SK-N-MC (cell line): ENCODE measurements around the gene AQP12A.

Experiments used
- DNase-seq: peaks from one replicate; pipeline ENCODE4 v3.0.0-alpha.2; 2011; ENCODE audit warnings: low read depth, low spot score
- H3K27ac ChIP-seq: fragments of 200-600 bp; sonication (generic); 2 replicates; pipeline ENCODE4 v1.5.1; 2016; ENCODE audit warnings: mixed run types
- H3K36me3 ChIP-seq: fragments of 200-600 bp; sonication (generic); 2 replicates; pipeline ENCODE4 v1.6.1; 2017; ENCODE audit warnings: antibody characterized with exemption, low read length, mixed read lengths; ENCODE audit not compliant: insufficient read depth
- H3K4me3 ChIP-seq: fragments of 200-600 bp; sonication (generic); 2 replicates; pipeline ENCODE4 v1.5.1; 2016
- H3K9ac ChIP-seq: fragments of 200-600 bp; sonication (generic); 2 replicates; pipeline ENCODE4 v1.8.0; 2017; ENCODE audit warnings: mixed run types, mixed read lengths; ENCODE audit not compliant: insufficient read length
- H3K9me3 ChIP-seq: fragments of 200-600 bp; sonication (generic); 2 replicates; pipeline ENCODE4 v1.6.1; 2017; ENCODE audit warnings: low read depth, mild to moderate bottlenecking, antibody characterized with exemption, low read length, moderate library complexity, mixed read lengths
- EZH2 ChIP-seq: fragments of 200-600 bp; sonication (generic); IDR thresholded peaks from one replicate; pipeline ENCODE4 v1.6.1; 2017; ENCODE audit warnings: antibody characterized with exemption
- FOXP2 ChIP-seq: optimal IDR thresholded peaks from 2 replicates; pipeline ENCODE3; 2011; ENCODE audit warnings: mild to moderate bottlenecking, moderate library complexity; ENCODE audit not compliant: insufficient read depth; ENCODE audit errors: extremely low read length, control extremely low read depth
- POLR2AphosphoS5 ChIP-seq: IDR thresholded peaks from 2 replicates; pipeline ENCODE4 v1.6.1; 2012; ENCODE audit warnings: mild to moderate bottlenecking, low read depth, low read length, borderline replicate concordance

The AQP12A gene

DNA sequence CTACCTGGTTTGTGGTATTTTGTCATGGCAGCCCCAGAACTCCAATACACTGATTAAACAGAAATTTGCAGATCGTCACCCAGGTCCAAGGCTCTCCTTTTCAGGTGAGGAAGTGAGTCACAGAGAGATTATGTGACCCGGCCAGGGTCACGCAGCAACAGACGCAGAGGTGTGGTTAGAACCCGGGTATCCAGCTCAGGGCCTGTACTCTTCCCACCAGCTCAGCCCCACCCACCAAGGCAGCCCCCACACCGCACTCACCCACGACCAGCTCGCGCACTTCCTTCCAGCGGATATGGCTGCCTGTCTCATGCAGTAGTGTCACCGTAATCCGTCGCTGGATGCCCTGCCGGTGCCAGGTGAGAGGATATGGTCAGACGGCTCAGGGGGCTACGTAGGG, 48.1 kb downstream of the AQP12A start:
- no peak for DNase-seq
- TF ChIP-seq POLR2AphosphoS5 = no peak
- TF ChIP-seq FOXP2 = no peak
- no peak for TF ChIP-seq EZH2
- H3K27ac ChIP-seq = no peak overlapping the region
- H3K9me3 ChIP-seq = no peaks in the 10 kb centered on the region
- H3K9ac ChIP-seq = no peak overlapping the region
- H3K36me3 ChIP-seq = no peaks in the 10 kb centered on the region
- no peak overlapping the region for H3K4me3 ChIP-seq

DNA sequence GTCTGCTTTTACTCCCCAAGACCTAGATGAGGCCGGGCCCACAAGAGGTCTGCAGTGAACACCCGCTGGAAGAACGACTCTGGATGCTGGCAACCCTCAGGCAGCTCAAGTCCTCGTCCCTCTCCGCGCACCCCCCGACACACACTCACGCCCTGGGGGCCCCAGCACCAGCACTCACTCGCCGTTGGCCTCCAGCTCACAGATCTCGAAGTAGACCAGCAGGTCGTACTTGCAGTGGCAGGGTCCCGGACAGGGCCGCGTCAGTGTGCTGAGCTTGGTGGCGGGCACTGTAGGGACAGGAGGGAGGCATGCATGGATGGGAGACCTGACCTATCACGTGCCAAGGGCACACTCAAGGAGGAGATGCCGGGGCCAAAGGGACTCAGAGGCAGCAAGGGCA, 49.4 kb downstream of the AQP12A start:
- no peak for TF ChIP-seq FOXP2
- TF ChIP-seq POLR2AphosphoS5 = no peak
- no peak for TF ChIP-seq EZH2
- no peak for DNase-seq
- no peak overlapping the region for H3K4me3 ChIP-seq
- no peak overlapping the region for H3K9ac ChIP-seq
- no peak overlapping the region for H3K27ac ChIP-seq
- no peaks in the 10 kb centered on the region for H3K36me3 ChIP-seq
- H3K9me3 ChIP-seq = no peaks in the 10 kb centered on the region

DNA sequence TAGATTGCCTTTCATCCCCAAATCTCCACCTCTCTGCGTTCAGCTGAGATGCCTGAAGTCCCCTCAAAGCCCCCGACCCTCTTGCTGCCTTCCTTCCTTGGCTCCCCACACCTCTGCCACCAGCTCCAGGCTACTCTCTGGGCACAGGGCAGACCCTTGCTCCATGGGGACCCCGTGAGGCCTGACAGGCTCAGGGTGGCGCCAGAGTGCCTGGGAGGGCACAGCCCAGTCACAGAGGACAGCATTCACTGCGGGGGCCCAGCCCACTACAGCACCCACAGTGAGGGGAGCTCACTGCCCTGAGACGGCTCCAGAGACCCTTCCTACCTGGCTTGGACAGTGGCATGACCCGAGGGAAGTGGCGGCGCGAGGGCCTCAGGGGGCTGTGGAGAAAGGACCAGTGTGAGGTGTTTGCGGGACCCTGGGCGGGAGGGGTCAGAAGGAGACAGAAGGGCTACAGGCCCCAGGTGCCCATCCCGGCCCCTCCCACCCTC, 51.0 kb downstream of the AQP12A start:
- DNase-seq = no peak
- Histone ChIP-seq H3K4me3 (no peak overlapping the region), H3K27ac (no peak overlapping the region), H3K9me3 (no peaks in the 10 kb centered on the region), H3K36me3 (no peaks in the 10 kb centered on the region), H3K9ac (no peak overlapping the region)
- TF ChIP-seq POLR2AphosphoS5 = no peak
- no peak for TF ChIP-seq EZH2
- TF ChIP-seq FOXP2 = no peak

DNA sequence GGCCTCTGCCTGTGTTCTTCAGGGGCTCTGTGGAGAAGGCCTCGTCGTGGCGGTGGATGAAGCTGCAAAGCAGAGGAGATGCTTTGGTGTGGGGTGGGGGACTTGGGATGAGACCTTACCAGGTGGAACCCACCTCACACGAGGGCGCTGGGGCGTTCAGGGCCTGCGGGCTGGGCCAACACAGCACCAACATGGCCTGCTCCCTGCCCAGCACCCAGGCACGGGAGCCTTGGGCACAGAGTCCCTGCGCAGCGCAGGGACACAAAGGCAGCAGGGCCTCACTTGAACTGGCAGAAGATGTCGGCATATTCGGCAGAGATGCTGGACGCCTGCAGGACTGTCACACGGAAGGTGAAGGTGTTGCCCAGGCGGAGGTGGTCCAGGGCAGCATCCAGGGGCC, 53.8 kb downstream of the AQP12A start:
- Histone ChIP-seq H3K36me3 (no peaks in the 10 kb centered on the region), H3K4me3 (no peak overlapping the region), H3K9me3 (no peaks in the 10 kb centered on the region), H3K27ac (no peak overlapping the region), H3K9ac (no peak overlapping the region)
- no peak for DNase-seq
- TF ChIP-seq POLR2AphosphoS5 (no peak), EZH2 (no peak), FOXP2 (no peak)

DNA sequence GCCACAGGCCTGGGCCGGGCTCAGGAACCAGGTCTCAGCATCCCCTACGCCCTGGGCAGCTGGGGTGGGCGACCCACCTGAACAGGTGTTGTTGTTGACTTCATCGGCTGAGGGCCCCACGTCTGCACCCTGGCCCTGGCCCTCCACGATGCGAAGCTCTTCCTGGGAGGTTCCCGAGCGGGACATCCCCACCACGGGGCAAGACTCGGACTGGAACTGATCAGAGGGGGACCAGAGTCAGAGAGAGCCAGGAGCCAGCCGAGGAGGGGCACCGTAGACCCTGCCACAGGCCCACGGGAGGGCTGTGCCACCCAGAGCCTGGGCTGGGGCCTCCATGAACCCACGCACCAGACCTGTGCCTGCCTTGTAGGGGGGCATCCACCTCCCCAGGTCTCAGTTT, 54.3 kb downstream of the AQP12A start:
- no peak overlapping the region for H3K27ac ChIP-seq
- no peak overlapping the region for H3K9ac ChIP-seq
- no peak for TF ChIP-seq EZH2
- no peak for TF ChIP-seq POLR2AphosphoS5
- no peak for TF ChIP-seq FOXP2
- DNase-seq = no peak
- H3K4me3 ChIP-seq = no peak overlapping the region
- no peaks in the 10 kb centered on the region for H3K36me3 ChIP-seq
- H3K9me3 ChIP-seq = no peaks in the 10 kb centered on the region

DNA sequence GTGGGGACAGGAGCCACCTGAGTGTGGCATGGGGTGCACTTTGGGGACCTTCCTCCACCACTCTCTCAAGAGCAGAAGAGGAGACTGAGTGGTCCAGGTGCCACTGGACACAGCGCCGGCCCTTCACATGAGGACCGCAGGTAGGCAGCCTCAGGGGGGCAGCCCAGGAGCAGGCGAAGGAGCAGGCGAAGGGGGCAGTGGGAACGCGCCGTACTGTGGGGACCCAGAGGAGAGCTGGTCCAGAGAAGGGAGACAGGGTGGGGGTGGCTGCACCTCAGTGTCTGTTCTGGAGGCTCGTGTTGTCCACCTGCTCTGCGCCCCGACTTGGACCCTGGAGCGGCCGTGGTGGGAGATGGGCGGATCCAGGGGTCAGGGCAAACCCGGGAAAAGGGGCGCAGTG, 55.0 kb downstream of the AQP12A start:
- H3K9me3 ChIP-seq = no peaks in the 10 kb centered on the region
- no peak overlapping the region for H3K27ac ChIP-seq
- DNase-seq = no peak
- no peak overlapping the region for H3K4me3 ChIP-seq
- no peak for TF ChIP-seq POLR2AphosphoS5
- TF ChIP-seq EZH2 = no peak
- TF ChIP-seq FOXP2 = no peak
- no peak overlapping the region for H3K9ac ChIP-seq
- H3K36me3 ChIP-seq = no peaks in the 10 kb centered on the region

DNA sequence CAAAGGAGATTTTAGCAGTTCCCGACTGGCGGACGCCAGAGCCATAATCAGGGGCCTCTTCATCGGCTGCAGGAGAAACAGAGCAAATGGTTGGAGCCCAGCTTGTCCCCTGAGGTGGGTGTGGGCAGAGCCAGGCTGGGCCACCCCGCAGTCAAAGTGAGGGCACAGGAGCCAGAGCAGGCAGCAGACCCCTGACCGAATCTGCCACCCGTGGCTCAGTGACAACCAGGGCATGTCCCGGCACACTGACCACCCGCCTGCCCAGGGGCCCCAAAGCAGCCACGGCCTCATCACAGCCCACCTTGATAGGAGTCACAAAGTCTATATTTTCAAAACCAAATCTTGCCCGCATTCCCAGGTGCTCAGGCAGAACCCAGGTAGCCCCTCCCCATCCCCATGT, 55.6 kb downstream of the AQP12A start:
- Histone ChIP-seq H3K9ac (no peak overlapping the region), H3K36me3 (no peaks in the 10 kb centered on the region), H3K9me3 (no peaks in the 10 kb centered on the region), H3K27ac (no peak overlapping the region), H3K4me3 (no peak overlapping the region)
- no peak for DNase-seq
- no peak for TF ChIP-seq POLR2AphosphoS5
- TF ChIP-seq EZH2 = no peak
- TF ChIP-seq FOXP2 = no peak
